ENCODE measurements around the gene PCF11.

Gene PCF11

DNA sequence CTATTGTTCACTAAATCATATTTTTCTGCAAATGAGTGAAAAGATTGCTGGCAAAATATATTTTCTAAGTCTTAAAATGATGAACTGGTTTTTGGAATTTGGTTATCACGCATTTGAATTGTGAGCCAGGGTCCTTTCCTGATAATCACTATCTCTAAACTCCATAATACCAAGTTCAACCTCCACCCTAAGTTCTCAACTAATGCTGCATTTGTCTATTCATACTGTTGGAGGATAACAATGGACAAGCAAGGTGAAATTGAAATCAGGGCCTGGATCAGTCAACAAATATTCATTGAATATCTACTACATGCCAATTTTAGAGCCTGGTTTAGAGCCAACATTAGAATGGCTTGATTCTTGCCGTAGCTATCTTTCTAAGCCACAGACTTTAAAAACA is 4.7 kb upstream of the PCF11 start:
- no peak for DNase-seq (ENCODE audit: low read depth)

DNA sequence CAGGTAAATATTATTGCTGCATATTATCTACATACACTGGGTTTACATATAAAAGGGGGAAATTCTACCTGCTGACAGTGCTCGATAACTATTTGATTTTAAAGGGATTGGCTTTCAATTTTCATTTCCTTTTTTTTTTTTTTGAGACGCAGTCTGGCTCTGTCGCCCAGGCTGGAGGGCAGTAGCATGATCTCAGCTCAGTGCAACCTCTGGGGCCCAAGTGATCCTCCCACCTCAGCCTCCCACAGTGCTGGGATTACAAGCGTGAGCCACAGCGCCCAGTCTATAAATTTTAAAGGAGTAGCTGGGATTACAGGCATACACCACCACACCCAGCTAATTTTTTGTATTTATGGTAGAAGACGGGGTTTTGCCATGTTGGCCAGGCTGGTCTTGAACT is 3.2 kb upstream of the PCF11 start:
- no peak for DNase-seq (ENCODE audit: low read depth)

DNA sequence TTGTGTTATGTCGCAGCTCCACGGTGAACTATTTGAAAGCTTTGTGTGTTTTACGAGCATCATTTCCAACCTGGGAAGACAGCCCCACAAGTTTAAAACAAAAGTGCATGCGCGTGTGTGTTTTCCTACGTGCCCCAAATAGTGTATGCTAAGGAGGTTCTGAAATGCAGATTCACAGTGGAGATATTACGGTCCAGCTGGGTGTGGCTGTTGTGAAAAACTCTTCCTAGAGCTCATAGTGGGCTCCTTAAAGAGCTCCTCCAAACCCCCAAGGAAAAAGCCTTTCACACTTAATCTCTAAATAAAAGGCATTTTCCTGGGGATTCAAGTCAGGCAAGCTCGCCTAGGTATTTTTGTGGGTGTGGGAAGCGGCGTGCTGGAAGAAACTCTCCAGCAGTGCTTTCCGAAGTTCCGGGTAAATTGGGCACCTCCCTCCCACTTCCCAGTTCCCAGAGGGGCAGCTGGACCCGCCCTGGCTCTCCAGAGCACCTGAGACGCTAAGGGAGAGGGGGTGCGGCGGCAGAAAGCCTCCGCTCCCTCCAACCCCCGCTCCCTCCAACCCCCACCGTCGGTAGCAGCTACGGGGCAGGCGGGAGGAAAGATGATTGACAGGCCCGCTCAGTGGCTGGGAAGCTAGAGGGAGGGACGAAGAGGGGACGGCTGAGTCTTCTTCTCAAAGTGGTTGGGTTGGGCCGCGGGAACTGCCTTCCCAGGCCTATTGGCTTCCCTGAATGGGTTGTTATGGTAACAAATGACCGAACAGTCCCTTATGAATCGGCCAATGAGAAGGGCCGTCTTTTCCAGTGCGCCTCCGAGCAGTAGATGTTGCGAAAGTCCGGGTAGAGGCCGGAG is 561 bp upstream of the PCF11 start:
- DNase-seq (ENCODE audit: low read depth), result peak; percentile 87

DNA sequence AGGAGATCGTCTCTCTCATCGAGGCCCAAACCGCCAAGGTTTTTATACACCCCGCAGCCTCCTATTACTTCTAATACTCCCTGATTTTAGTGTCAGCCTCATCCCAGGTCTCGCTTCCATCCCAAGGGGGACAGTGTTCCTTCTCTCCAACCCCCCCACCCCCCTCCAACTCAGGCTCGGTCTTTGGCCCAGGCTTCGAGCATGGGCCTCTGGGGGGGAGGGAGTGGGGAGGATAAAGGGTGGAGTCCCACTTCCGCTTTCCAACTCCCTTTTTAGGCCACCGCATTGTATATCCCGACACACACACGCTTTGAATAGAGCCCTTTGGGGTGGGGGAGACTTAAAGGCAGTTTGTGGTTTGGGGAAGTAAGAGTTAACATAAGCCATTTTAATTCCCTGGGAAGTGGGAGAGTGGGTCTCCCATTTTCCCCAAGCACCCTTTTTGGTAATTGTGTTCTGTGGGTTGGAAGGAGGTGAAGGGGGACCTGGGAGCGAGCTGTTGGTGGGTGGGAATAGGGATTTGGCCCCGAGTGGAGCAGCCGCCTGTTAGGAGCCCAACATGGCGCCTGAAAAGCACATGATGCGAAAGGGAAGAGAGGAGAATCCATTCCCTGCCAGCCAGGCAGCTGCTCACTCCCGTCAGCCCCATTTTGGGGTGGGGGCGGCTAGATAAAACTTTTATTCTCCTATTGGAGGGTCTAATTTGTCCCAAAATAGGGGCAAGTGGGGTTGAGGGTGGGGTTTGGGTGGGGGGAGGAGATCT is 844 bp downstream of the PCF11 start:
- DNase-seq (ENCODE audit: low read depth), result peak; percentile 34

DNA sequence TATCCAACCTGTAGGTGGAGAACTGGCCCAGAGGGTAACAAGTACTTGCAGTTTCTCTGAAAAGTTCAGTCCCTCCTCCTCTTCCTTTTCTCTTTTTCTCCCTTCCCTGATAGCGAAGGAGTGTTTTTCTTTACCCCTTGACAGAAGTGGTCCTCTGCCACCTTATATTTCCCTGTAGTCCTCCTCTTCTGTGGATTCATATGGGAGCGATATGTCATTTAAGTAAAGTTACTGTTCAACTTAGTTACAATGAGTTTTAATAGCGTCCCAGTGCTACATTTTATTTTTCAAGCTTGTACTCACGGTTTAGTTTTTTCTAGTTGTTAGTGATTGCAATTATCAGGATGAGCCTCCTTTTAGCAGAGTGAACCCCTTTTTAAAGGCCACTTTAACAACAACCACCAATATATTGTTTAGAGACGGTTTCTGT is 1.4 kb downstream of the PCF11 start:
- no peak for DNase-seq (ENCODE audit: low read depth)

DNA sequence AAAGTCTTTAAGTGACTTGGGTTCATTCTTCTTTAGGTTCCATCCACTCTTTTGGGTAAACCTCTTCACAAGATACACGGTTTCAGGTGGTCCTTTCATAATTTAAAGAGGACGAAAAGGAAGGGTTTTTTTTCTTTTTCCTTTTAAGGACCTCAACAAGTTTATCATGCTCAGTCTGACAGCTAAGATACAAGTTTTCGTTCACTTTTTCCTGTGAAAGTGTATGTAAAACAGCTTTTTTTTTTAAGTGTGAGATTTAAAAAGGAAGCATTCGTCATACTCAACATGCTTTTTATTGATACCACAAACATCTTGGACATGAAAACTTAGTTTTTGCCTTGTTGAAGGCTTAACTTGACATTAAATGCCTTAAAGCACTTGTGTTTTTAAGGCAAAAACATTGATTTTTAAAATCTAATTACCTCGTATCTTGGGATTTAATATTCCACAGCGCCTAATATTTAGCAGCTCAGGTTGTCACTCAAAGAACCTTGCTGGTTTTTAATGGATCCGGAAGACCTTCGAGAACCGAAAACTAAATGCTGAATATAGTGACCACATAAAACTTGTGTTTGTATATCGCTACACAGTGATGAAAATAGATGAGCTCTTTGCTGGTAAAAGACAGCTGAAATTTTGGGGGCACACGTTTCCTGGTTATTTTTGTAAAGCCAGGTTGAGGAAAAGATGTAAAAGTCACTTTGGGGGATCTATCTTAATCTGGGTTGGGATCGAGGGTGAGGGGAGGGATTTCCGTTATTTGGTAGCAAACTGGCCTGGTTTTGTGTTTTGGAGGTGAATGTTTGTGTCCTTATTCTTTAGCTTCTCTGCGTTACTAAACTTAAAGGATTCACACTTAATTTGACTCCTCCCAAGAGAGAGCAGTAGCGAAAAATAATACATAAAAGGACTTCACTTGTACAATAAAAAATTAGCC is 2.3 kb downstream of the PCF11 start:
- DNase-seq (ENCODE audit: low read depth), result no peak

DNA sequence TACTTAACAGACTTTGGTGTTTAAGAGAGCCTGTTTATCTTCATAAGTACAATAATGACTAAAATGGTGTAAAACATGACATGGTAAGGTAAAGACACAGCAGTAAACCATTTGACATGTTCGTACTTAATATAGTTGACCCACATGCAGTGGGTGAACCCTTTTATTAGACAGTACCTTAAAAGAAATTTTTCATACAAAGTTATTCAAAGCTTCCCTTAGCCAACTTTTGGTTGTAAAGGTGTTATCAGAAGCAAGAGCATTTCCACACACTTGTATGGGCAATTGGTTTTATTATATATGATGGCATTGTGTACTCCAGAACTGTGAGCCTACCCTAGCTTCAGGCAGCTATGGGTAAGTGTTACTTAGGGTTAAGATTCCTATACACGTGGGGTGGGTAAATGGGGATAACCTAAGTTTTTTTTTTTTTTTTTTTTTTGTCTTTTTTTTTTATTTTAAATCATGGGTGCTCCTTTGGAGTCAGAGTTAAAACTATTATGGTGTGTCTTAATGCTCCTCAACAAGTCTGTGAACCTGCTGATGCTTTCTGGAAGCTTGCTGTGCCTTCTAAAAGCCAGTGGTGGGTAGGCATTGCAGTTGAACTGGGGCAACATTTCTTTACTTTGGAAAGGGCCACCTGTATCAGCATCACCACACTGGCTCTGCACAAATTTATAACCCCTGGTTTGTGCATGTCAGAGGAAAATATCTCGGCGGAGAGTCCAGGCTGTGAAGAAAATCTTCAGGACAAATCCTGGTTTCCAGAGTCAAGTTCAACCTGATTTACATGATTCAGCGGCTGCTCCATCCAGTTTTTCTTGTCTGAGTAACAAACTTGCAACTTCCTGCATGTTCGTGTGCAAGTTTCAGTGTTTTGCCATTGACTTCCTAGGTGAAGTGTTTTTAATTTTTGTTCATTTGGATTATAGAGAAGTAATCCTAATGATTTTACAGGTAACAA is 3.3 kb downstream of the PCF11 start:
- DNase-seq (ENCODE audit: low read depth), result no peak

DNA sequence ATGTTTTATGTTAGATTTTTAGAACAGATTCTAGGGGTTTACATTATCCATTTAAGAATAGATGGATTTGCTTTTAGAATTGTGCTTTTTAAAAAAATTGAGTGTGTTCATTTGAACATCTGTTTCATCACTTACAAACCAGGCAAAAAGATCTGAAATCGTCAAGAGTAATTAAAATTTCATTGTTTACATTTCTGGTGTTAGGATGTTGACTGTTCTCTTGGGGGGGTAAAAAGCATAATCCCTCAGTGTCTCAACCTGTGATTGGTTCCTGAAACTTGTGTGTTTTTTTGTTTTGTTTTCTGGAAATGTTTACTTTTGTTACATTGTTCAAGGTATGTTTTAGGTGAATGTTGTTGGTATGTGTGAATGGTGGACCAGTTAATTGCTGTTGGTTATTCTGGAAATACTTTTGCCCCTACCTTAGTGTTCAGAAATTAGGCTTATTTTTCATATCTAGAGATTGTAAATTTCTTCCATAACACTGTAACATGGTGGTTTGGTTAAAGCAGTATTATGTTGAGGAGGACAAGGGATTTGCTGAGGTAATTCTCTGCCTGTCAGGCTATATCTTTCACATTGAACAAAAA is 4.8 kb downstream of the PCF11 start:
- DNase-seq (ENCODE audit: low read depth), result no peak

DNA sequence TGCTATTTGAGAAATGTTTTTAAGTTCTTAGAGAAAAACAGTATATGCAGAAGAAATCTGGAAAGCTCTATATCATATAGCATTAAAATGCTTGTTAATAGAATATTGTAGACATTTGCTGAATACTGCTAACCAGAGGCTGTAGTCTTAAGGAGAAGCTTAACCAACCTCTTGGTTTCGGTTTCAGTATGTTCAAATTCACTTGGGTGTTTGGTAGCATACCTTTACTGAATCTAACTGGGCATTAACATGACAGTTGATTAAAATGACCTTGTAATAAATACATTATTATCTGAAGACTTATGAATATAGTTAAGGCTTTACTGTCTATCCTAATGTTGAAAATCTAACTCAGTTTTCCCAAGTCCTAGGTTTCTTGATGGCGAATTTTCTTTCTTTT is 5.4 kb downstream of the PCF11 start:
- DNase-seq (ENCODE audit: low read depth), result no peak

DNA sequence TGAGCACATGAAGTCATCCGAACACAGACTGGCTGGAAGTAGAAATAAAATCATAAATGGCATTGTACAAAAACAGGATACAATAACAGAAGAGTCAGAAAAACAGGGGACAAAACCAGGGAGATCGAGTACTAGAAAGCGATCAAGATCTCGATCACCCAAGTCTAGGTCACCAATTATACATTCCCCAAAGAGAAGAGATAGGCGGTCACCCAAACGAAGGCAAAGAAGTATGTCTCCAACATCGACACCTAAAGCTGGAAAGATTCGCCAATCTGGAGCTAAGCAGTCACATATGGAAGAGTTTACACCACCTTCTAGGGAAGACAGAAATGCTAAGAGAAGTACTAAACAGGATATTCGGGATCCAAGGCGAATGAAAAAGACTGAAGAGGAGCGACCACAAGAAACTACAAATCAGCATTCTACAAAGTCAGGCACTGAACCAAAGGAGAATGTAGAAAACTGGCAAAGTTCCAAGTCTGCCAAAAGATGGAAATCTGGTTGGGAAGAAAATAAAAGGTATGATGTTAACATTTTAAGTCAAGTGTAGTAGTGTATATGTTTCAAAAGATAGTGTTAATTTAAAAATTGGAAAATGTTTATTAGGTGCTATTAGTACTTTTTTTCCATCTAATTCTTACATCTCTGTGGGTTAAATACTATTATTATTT is 9.4 kb downstream of the PCF11 start:
- no peak for DNase-seq (ENCODE audit: low read depth)

DNA sequence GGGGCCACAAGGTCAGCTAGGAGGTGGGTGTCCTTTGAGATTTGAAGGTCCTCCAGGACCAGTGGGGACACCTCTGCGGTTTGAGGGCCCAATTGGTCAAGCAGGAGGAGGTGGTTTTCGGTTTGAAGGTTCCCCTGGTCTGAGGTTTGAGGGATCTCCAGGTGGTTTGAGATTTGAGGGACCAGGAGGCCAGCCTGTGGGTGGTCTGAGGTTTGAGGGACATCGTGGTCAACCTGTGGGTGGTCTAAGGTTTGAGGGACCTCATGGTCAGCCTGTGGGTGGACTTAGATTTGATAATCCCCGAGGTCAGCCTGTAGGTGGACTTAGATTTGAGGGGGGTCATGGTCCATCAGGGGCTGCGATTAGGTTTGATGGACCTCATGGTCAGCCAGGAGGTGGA is 11.8 kb downstream of the PCF11 start:
- DNase-seq (ENCODE audit: low read depth), result no peak

DNA sequence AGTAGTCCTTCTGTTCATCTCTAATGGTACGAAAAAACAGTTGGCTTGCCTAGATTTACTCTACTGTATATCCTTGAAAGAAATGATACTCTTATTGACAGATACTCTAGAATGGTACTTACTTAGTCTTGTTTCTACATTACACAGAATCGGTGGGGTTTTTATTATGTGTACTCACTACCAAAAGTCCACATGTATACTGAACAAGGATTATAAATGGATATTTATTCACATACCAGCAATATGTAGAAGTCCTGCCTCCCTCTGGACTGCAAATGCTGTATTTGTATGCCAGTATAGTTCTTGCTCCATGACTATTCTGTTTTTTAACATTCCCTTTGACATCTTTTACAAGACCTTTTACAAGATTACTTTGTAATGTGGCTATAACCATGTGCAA is 13.9 kb downstream of the PCF11 start:
- no peak for DNase-seq (ENCODE audit: low read depth)

DNA sequence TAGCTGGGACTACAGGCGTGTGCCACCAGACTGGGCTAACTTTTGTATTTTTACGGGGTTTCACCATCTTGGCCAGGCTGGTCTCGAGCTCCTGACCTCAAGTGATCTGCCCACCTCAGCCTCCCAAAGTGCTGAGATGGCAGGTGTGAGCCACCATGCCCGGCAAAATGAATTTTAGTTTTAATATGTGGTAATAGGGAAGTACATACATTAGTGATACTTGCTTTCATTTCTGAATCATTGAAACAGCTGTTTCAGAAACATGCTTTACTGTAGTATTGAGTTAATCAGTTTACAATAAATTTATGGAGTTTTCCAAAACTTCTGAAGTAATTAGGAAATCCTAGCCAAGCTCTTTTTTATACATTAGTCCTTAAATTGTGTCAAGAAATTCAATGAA is 15.6 kb downstream of the PCF11 start:
- no peak for DNase-seq (ENCODE audit: low read depth)

DNA sequence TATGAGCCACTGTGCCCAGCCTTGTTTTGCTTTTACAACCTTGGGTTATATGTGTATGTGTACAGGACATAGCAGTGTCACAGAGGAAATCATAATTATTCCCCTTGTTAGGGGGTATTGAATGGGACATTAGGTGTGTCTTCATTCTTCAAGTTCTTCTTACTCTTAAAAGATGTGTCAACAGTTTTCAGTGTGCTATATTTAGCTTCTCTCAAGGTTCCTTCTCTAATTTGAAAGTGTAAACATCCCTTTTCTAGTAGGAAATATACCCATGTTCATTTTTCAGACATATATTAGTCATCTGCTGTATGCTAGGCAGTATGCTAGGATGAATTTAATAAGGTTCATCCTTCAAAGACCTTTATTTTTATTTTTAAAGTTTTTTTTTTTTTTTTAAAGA is 17.1 kb downstream of the PCF11 start:
- DNase-seq (ENCODE audit: low read depth), result no peak

DNA sequence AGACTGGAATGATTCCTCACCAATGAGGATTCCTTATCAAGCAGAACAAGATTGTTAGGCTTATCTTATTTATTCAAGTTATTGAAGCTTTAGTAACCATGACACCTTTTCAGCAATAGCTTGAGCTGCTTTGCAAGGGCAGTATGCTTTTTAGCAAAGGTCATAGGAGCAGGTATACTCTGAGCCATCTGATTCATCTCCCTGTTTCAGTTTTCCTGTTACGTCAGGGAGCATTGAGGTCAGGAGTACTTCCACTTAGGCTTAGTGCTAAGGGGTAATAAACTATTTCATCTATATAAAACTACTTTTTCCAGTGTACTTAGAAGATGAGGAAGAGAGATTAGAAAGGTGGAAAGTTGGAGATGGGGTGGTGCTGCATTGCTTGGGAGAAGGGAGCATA is 18.9 kb downstream of the PCF11 start:
- no peak for DNase-seq (ENCODE audit: low read depth)

DNA sequence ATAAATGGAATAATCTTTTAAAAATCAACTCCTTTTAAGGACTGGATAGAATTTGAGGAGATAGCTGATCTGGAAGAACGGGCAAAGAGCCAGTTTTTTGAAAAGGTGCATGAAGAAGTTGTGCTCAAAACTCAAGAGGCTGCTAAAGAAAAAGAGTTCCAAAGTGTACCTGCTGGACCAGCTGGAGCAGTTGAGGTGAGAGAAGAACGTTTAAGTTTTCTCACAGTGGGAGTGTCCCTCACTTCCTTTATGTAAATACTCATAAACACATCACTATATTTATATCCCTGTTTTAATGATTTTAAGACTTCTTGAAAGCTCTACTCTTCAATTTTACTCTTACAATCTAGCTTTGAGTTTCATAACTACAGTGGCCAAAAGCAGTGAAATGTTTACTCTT is 24.9 kb downstream of the PCF11 start:
- DNase-seq (ENCODE audit: low read depth), result no peak

DNA sequence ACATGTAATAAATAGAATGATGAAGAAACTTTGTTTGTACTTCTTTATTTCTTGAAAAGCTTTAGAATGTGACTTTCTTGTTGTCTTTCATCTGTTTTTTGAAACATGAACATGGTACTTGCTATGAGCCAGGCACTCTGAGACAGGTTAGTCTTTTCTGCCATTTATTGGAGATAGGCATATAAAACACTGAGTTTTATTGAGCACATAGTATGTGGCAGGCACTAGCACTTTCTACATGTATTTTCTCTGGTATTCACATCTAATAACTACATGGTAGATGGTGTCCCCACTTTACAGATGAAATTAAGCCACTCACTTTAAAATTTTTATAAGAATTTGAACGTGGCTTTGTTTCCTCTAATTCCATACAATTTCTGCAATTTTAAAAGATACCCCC is 28.8 kb downstream of the PCF11 start:
- DNase-seq (ENCODE audit: low read depth), result no peak

DNA sequence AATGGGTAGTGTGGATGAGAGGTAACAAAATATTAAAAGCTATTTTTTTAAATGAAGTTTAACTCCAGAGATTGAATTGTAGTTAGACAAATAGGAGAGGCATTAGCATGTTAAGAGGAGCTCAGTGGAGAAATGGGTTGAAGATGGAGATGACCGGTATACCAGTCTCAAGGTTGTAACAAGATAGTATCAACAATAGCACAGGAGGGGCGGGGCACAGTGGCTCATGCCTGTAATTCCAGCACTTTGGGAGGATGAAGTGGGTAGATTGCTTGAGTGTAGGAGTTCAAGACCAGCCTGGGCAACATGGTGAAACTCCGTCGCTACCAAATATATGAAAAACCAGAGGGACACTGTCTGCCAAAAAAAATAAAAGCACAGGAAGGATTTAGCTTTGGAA is 30.5 kb downstream of the PCF11 start:
- DNase-seq (ENCODE audit: low read depth), result no peak

DNA sequence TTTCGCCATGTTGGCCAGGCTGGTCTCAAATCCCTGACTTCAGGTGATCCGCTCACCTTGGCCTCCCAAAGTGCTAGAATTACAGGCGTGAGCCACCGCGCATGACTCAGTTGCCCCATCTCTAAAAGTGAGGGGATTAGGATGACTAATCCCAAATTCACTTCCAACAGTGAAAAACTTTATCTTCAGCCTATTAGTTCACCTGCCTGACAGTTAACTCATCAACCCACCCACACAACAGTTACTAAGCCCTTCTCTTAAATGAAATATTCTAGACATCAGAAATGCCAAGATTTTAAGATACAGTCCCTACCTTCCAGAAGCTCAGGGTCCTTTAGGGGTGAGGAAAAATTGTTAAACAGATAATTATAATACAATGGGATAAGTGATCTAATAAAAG is 34.6 kb downstream of the PCF11 start:
- no peak for DNase-seq (ENCODE audit: low read depth)

DNA sequence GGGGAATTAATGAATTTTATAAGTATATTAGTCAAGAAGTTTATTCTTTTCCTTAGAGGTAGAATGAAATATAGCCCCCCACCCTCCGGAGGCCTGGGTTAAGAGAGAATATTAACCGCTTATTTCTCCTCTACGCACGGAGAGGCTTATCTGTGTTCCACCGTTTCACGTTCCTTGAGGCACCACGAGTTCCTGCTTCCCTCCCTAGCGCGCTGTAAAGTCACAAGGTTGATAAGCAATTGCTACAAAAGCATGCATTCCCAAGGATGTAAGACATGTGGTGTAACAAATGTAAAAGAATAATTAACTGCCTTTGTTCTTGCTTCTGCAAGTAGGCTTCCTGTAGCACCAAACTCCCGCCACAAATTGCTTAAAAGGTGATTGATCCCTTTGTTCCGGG is 35.1 kb downstream of the PCF11 start:
- no peak for DNase-seq (ENCODE audit: low read depth)

All from stimulated activated CD8-positive, alpha-beta memory T cell treated with anti-CD3 and anti-CD28 coated beads, Interleukin-15, amount 100 ng/mL, for 24 hours (primary cell).